Osteoblast (primary cell): ENCODE results near the gene SLC25A10. TPM values are rescaled to one million over a fixed set of nuclear protein-coding genes. Genes with fewer than 3 reads are reported as not detected.

ENCODE experiments used
- DNase-seq: peaks from one replicate; pipeline ENCODE4 v3.0.0; 2011; ENCODE audit warnings: low spot score, mixed read lengths; ENCODE audit not compliant: insufficient read length; ENCODE audit errors: missing footprints
- H2AFZ ChIP-seq: 2 replicates; pipeline ENCODE4 v1.6.0; 2011; ENCODE audit warnings: mild to moderate bottlenecking, low read length
- H3K27ac ChIP-seq: 2 replicates; pipeline ENCODE4 v1.5.1; 2011; ENCODE audit warnings: mild to moderate bottlenecking, low read depth, low read length, moderate library complexity
- H3K27me3 ChIP-seq: 2 replicates; pipeline ENCODE4 v1.6.0; 2012; ENCODE audit warnings: mild to moderate bottlenecking, control low read depth, inconsistent platforms, low read length, moderate library complexity; ENCODE audit not compliant: insufficient read depth
- H3K36me3 ChIP-seq: 2 replicates; pipeline ENCODE4 v1.5.1; 2011; ENCODE audit warnings: mild to moderate bottlenecking, low read length, control low read depth, moderate library complexity; ENCODE audit not compliant: insufficient read depth
- H3K4me1 ChIP-seq: 2 replicates; pipeline ENCODE4 v1.5.1; 2011; ENCODE audit warnings: mild to moderate bottlenecking, low read length, control low read depth, moderate library complexity; ENCODE audit not compliant: insufficient read depth
- H3K4me2 ChIP-seq: 2 replicates; pipeline ENCODE4 v1.6.0; 2011; ENCODE audit warnings: mild to moderate bottlenecking, low read length; ENCODE audit not compliant: insufficient read depth
- H3K4me3 ChIP-seq: fragments of 200-600 bp; sonication (generic); 3 replicates; pipeline ENCODE4 v1.5.1; 2012; ENCODE audit warnings: mild to moderate bottlenecking, low read length, inconsistent platforms; ENCODE audit not compliant: insufficient read depth
- H3K79me2 ChIP-seq: 2 replicates; pipeline ENCODE4 v1.6.0; 2012; ENCODE audit warnings: mild to moderate bottlenecking, low read length, control low read depth, inconsistent platforms; ENCODE audit not compliant: insufficient read depth
- H3K9me3 ChIP-seq: 2 replicates; pipeline ENCODE4 v1.5.1; 2011; ENCODE audit warnings: low read depth, low read length, control low read depth
- H4K20me1 ChIP-seq: 2 replicates; pipeline ENCODE4 v1.6.0; 2012; ENCODE audit warnings: mild to moderate bottlenecking, low read length, control low read depth; ENCODE audit not compliant: insufficient read depth
- total RNA-seq: library from RNA; depleted of rRNA; stranded (reverse); fragments of >200 nt; gene quantifications from 2 replicates; pipeline ENCODE4 v1.2.3, GENCODE V29; 2012
- TF ChIP-seq, protein P1 (sequence below): IDR thresholded peaks from 2 replicates; pipeline ENCODE4 v1.5.1; 2011; ENCODE audit warnings: mild to moderate bottlenecking, low read depth, low read length, moderate library complexity; ENCODE audit errors: extremely low read depth

The SLC25A10 gene
- total RNA-seq, 1 donor, result 7.6 TPM

GRCh38 chr17:81713556-81714411 lies 1.7 kb downstream of the SLC25A10 start:
- no peaks in the 10 kb centered on the region for H3K9me3 ChIP-seq
- TF ChIP-seq, protein P1, sequence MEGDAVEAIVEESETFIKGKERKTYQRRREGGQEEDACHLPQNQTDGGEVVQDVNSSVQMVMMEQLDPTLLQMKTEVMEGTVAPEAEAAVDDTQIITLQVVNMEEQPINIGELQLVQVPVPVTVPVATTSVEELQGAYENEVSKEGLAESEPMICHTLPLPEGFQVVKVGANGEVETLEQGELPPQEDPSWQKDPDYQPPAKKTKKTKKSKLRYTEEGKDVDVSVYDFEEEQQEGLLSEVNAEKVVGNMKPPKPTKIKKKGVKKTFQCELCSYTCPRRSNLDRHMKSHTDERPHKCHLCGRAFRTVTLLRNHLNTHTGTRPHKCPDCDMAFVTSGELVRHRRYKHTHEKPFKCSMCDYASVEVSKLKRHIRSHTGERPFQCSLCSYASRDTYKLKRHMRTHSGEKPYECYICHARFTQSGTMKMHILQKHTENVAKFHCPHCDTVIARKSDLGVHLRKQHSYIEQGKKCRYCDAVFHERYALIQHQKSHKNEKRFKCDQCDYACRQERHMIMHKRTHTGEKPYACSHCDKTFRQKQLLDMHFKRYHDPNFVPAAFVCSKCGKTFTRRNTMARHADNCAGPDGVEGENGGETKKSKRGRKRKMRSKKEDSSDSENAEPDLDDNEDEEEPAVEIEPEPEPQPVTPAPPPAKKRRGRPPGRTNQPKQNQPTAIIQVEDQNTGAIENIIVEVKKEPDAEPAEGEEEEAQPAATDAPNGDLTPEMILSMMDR, result no peak
- H3K36me3 ChIP-seq, result no peaks in the 10 kb centered on the region
- H3K4me2 ChIP-seq, result peak overlapping the region; percentile 87
- H4K20me1 ChIP-seq, result peaks cover 10% of the 10 kb centered on the region
- DNase-seq, result peak; percentile 90
- H3K79me2 ChIP-seq, result peaks cover 3% of the 10 kb centered on the region
- peak overlapping the region; percentile 6 for H2AFZ ChIP-seq
- H3K4me1 ChIP-seq, result peaks cover 27% of the 10 kb centered on the region
- H3K4me3 ChIP-seq, result no peak overlapping the region
- no peak overlapping the region for H3K27ac ChIP-seq
- no peaks in the 10 kb centered on the region for H3K27me3 ChIP-seq

DNA sequence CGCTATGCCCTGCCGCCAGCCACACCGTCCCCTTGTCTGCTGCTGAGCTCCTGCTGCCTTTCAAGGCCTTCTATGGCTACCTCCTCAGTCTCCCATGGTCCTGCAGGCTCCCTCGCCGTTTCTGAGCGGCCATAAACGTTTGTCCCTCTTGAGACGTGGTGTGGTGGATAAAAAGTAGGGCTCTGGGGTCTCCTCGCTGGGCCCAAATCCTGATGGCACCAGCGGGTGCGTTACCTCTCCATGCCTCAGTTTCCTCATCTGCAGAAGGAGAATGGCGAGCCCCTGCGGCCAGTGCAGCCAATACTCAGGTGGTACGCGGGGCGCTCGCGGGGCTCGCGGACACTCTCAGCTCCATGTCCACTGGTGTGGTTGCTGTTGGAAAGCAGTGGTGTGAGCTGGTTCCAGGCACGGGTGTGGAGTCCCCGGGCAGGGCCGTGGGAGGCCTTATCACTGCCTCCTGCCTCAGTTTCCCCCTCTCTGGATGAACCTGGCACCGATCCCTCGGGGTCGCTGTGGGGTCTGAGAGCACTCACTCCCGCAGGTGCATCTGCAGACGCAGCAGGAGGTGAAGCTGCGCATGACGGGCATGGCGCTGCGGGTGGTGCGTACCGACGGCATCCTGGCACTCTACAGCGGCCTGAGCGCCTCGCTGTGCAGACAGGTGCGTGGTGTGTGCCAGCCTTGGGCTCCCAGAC lies 2.5 kb downstream of the SLC25A10 start:
- H2AFZ ChIP-seq, result no peak overlapping the region
- no peaks in the 10 kb centered on the region for H3K27me3 ChIP-seq
- no peak overlapping the region for H3K27ac ChIP-seq
- H3K4me3 ChIP-seq, result no peak overlapping the region
- peak; percentile 45 for DNase-seq
- H3K4me1 ChIP-seq, result peaks cover 27% of the 10 kb centered on the region
- no peak overlapping the region for H3K4me2 ChIP-seq
- peaks cover 10% of the 10 kb centered on the region for H4K20me1 ChIP-seq
- H3K79me2 ChIP-seq, result peaks cover 3% of the 10 kb centered on the region
- TF ChIP-seq, protein P1, result no peak
- H3K36me3 ChIP-seq, result no peaks in the 10 kb centered on the region
- H3K9me3 ChIP-seq, result no peaks in the 10 kb centered on the region

- no peak overlapping the region for H2AFZ ChIP-seq
- peaks cover 10% of the 10 kb centered on the region for H4K20me1 ChIP-seq
- no peak overlapping the region for H3K4me2 ChIP-seq
- H3K27me3 ChIP-seq, result no peaks in the 10 kb centered on the region
- no peaks in the 10 kb centered on the region for H3K9me3 ChIP-seq
- H3K4me1 ChIP-seq, result peaks cover 25% of the 10 kb centered on the region
- no peaks in the 10 kb centered on the region for H3K36me3 ChIP-seq
- H3K27ac ChIP-seq, result no peak overlapping the region
- H3K79me2 ChIP-seq, result peaks cover 3% of the 10 kb centered on the region
- peak; percentile 82 for DNase-seq
- H3K4me3 ChIP-seq, result no peak overlapping the region
- TF ChIP-seq, protein P1, result no peak
Measured at GRCh38 chr17:81715107-81715871, 3.2 kb downstream of the SLC25A10 start.
